ENCODE data around the gene MAP3K4. TPM values are rescaled to one million over a fixed set of nuclear protein-coding genes. Genes with fewer than 3 reads are reported as not detected.

Gene MAP3K4
- total RNA-seq, 1 donor from 2014 or later: 59.8 TPM

GRCh38 chr6:161150566-161150965 is 159.0 kb downstream of the MAP3K4 start:
- Mint-ChIP-seq H3K36me3 (peaks cover 33% of the 10 kb centered on the region), H3K4me1 (no peaks in the 10 kb centered on the region), H3K4me3 (no peak overlapping the region), H3K27me3 (ENCODE audit: low read depth) (no peaks in the 10 kb centered on the region), H3K9me3 (no peaks in the 10 kb centered on the region), H3K27ac (no peak overlapping the region)
- no peak for DNase-seq (ENCODE audit: low spot score in 2 of 2, unreplicated experiment in 2 of 2)
- TF ChIP-seq CTCF (IDR thresholded peaks at IDR 0.05; ENCODE audit: unreplicated experiment): no peak

GRCh38 chr6:161151059-161151645 is 159.6 kb downstream of the MAP3K4 start:
- Mint-ChIP-seq H3K4me3 (no peak overlapping the region), H3K4me1 (no peaks in the 10 kb centered on the region), H3K27ac (no peak overlapping the region), H3K27me3 (ENCODE audit: low read depth) (no peaks in the 10 kb centered on the region), H3K36me3 (peaks cover 37% of the 10 kb centered on the region), H3K9me3 (peaks cover 2% of the 10 kb centered on the region)
- no peak for TF ChIP-seq CTCF (IDR thresholded peaks at IDR 0.05; ENCODE audit: unreplicated experiment)
- DNase-seq (ENCODE audit: low spot score in 2 of 2, unreplicated experiment in 2 of 2): no peak

DNA sequence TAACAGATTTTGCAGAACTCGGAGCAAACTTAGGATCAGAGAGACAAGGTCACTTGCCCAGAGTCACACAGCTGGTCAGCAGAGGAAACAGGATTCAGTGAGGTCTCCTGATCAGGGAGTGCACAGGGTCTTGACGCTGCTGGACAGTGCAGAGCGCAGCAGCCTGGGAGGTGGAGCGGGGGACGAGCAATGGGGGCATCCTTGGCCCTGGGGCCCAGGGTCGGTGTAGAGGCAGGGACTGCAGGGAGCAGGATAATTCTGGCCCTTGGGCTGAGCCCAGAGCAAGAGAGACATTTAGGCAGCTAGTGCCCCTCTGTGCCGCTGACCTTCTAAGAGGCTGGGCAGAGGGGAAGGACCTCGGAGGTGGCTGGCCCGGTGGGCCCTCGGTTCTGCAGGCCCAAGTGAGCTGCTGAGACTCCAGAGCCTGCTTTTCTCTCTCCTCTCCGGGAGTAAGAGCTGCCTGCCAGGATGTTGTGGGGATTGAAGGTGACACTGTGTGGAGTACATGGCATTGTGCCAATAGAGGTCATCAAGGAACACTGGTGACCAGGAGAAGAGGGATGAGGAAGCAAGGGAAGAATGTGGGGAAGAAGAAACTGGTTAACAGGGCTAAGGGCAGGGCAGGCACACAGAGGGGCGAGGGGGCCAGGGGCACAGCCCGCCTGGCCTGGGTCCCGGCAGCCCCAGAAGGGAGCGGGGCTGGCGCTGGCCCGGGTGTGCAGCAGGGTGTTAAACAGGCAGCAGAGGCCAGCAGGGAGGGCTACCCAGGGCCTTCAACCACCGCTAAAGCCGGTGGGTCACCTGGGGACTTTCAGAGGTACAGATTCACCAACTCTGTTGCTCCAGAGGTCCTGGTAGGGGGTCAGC is 160.3 kb downstream of the MAP3K4 start:
- no peak for TF ChIP-seq CTCF (IDR thresholded peaks at IDR 0.05; ENCODE audit: unreplicated experiment)
- H3K36me3 Mint-ChIP-seq: peaks cover 36% of the 10 kb centered on the region

GRCh38 chr6:161152527-161152862 is 160.9 kb downstream of the MAP3K4 start:
- no peak for TF ChIP-seq CTCF (IDR thresholded peaks at IDR 0.05; ENCODE audit: unreplicated experiment)
- no peaks in the 10 kb centered on the region for H3K4me1 Mint-ChIP-seq
- no peak overlapping the region for H3K27ac Mint-ChIP-seq
- peaks cover 12% of the 10 kb centered on the region for H3K9me3 Mint-ChIP-seq
- no peaks in the 10 kb centered on the region for H3K27me3 Mint-ChIP-seq (ENCODE audit: low read depth)
- H3K36me3 Mint-ChIP-seq: peaks cover 38% of the 10 kb centered on the region
- no peak for DNase-seq (ENCODE audit: low spot score in 2 of 2, unreplicated experiment in 2 of 2)
- no peak overlapping the region for H3K4me3 Mint-ChIP-seq

More for the DNA sequence above, 160.3 kb downstream of the MAP3K4 start:
- DNase-seq (ENCODE audit: low spot score in 2 of 2, unreplicated experiment in 2 of 2): no peak
- Mint-ChIP-seq H3K27ac (peak overlapping the region; percentile 61), H3K9me3 (peaks cover 9% of the 10 kb centered on the region), H3K27me3 (ENCODE audit: low read depth) (no peaks in the 10 kb centered on the region), H3K4me3 (no peak overlapping the region), H3K4me1 (no peaks in the 10 kb centered on the region)

- no peak for DNase-seq (ENCODE audit: low spot score in 2 of 2, unreplicated experiment in 2 of 2)
- Mint-ChIP-seq H3K27me3 (ENCODE audit: low read depth) (no peaks in the 10 kb centered on the region), H3K9me3 (peaks cover 18% of the 10 kb centered on the region), H3K27ac (no peak overlapping the region), H3K36me3 (peaks cover 38% of the 10 kb centered on the region), H3K4me3 (no peak overlapping the region), H3K4me1 (no peaks in the 10 kb centered on the region)
- TF ChIP-seq CTCF (IDR thresholded peaks at IDR 0.05; ENCODE audit: unreplicated experiment): no peak
These were observed 161.5 kb downstream of the MAP3K4 start for GRCh38 chr6:161152907-161153662.

Data from mesothelial cell of epicardium (in vitro differentiated cells).